Vagina (tissue), 2 donors: Measurements from ENCODE around the gene UTP18. TPM values are rescaled to one million over a fixed set of nuclear protein-coding genes. Genes with fewer than 3 reads are reported as not detected.
"Not testable (repeated sequence)": the region's sequence is repeated elsewhere in the genome, so short reads cannot be mapped to it uniquely, and the experiment has no call there.

Experiments
- DNase-seq, 2 donors: peaks; one replicate each; pipeline ENCODE4 v3.0.0-alpha.2; 2017; ENCODE audit errors: extremely low spot score in 2 of 2
- H3K27ac ChIP-seq: fragments of 200-600 bp; sonication (generic); one replicate; pipeline ENCODE4 v1.5.1; 2019
- H3K27me3 ChIP-seq: fragments of 200-600 bp; sonication (generic); one replicate; pipeline ENCODE4 v1.5.1; 2019
- H3K36me3 ChIP-seq, 2 donors: fragments of 200-600 bp; sonication (generic); one replicate each; pipeline ENCODE4 v1.5.1; 2017 to 2019
- H3K4me1 ChIP-seq: fragments of 200-600 bp; sonication (generic); one replicate; pipeline ENCODE4 v1.5.1; 2019
- H3K4me3 ChIP-seq, 2 donors: fragments of 200-600 bp; sonication (generic); 1 replicate in 1 of 2; 2 replicates in 1 of 2; pipeline ENCODE4 v1.5.1; 2016 to 2019
- H3K9me3 ChIP-seq: fragments of 200-600 bp; sonication (generic); one replicate; pipeline ENCODE4 v1.5.1; 2019
- CTCF ChIP-seq, 3 experiments: fragments of 450-650 bp in 2 of 3; fragments of 200-600 bp in 1 of 3; sonication (generic) in 1 of 3; IDR thresholded peaks; one replicate each; pipeline ENCODE4 v1.5.1; 2017 to 2019; ENCODE audit warnings: antibody characterized with exemption in 3 of 3, mild to moderate bottlenecking in 2 of 3, moderate library complexity in 2 of 3
- POLR2A ChIP-seq, 2 donors: fragments of 450-650 bp; IDR thresholded peaks; one replicate each; pipeline ENCODE4 v1.6.1; 2017; ENCODE audit warnings: antibody characterized with exemption in 2 of 2, mild to moderate bottlenecking in 2 of 2, moderate library complexity in 2 of 2
- POLR2AphosphoS5 ChIP-seq, 2 donors: sonication (generic); formaldehyde crosslinking; IDR thresholded peaks; one replicate each; pipeline ENCODE4 v1.9.0; 2017; ENCODE audit warnings: antibody characterized with exemption in 2 of 2, mild to moderate bottlenecking in 2 of 2, low read depth in 1 of 2; ENCODE audit not compliant: insufficient read depth in 1 of 2
- intact Hi-C: fragments of 100-400 bp; cut with DNase I; formaldehyde crosslinking; loops from one replicate; pipeline ENCODE4 v1.15.1; 2023
- total RNA-seq: library from RNA; depleted of rRNA; stranded (reverse); fragments of >200 nt; gene quantifications from one replicate; pipeline ENCODE4 v1.2.3, GENCODE V29; 2016

Gene UTP18
- total RNA-seq, 1 donor from 2014 or later: 25.3 TPM

- H3K4me3 ChIP-seq: no peak overlapping the region
- DNase-seq: no peak
- H3K9me3 ChIP-seq: no peaks in the 10 kb centered on the region
- no peak overlapping the region for H3K27ac ChIP-seq
- H3K4me1 ChIP-seq: no peaks in the 10 kb centered on the region
- H3K36me3 ChIP-seq: no peaks in the 10 kb centered on the region
- TF ChIP-seq POLR2AphosphoS5 (IDR thresholded peaks at IDR 0.05; ENCODE audit: insufficient read depth in 1 of 2, low read depth in 1 of 2) (no peak), CTCF (IDR thresholded peaks at IDR 0.05) (no peak)
- intact Hi-C loops: no loop called here
- H3K27me3 ChIP-seq: no peaks in the 10 kb centered on the region
Observed at GRCh38 chr17:51319186-51319585, 58.8 kb downstream of the UTP18 start.

DNA sequence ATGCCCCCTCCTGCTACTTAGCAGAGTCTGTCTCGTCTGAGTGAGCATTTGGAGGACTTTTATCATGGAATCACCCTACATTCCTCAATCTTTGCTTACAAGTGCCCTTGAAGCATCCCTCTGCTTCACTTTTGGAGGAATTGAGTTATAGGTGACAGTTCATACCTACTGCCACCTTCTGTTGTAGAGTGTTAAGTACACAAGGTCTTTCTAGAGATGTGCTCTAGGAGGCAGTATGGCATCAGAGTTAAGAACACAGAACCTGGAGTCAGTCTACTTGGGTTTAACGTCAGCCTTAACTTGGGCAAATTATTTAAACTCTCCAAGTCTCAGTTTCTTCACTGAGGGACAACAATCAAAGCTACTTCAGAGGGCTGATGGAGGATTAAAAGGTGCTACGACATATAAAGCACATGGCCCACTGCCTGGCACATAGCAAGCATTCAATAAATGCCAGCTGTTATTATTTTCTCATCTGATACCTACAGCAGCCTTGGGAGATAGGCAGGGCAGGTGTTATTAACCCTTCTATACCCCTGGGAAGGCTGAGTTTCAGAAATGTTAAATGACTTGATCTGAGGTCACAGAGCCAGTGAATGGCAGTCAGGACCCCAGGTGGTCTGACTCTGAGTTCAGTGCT, 62.2 kb downstream of the UTP18 start:
- Histone ChIP-seq H3K4me1 (no peaks in the 10 kb centered on the region), H3K36me3 (no peaks in the 10 kb centered on the region)
- DNase-seq: no peak

GRCh38 chr17:51325471-51325870, 65.1 kb downstream of the UTP18 start:
- TF ChIP-seq POLR2AphosphoS5 (IDR thresholded peaks at IDR 0.05; ENCODE audit: insufficient read depth in 1 of 2, low read depth in 1 of 2) (no peak), CTCF (IDR thresholded peaks at IDR 0.05) (no peak), POLR2A (IDR thresholded peaks at IDR 0.05) (no peak)
- no peaks in the 10 kb centered on the region for H3K4me1 ChIP-seq

More for the DNA sequence above, 62.2 kb downstream of the UTP18 start:
- Histone ChIP-seq H3K27ac (no peak overlapping the region), H3K27me3 (no peaks in the 10 kb centered on the region), H3K9me3 (no peaks in the 10 kb centered on the region), H3K4me3 (no peak overlapping the region)
- intact Hi-C loops: no loop called here
- TF ChIP-seq POLR2A (IDR thresholded peaks at IDR 0.05): no peak
- TF ChIP-seq POLR2AphosphoS5 (IDR thresholded peaks at IDR 0.05; ENCODE audit: insufficient read depth in 1 of 2, low read depth in 1 of 2): no peak
- no peak for TF ChIP-seq CTCF (IDR thresholded peaks at IDR 0.05)

DNA sequence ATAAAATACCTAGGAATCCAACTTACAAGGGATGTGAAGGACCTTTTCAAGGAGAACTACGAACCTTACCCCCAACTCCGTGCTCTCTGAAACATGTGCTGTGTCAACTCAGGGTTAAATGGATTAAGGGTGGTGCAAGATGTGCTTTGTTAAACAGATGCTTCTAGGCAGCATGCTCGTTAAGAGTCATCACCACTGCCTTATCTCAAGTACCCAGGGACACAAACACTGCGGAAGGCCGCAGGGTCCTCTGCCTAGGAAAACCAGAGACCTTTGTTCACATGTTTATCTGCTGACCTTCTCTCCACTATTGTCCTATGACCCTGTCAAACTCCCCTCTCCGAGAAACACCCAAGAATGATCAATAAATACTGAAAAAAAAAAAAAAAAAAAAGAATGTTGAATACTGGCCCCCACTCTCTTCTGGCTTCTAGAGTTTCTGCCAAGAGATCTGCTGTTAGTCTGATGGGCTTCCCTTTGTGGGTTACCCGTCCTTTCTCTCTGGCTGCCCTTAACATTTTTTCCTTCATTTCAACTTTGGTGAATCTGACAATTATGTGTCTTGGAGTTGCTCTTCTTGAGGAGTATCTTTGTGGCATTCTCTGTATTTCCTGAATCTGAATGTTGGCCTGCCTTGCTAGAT, 70.6 kb downstream of the UTP18 start:
- H3K36me3 ChIP-seq, H3K27me3 ChIP-seq, H3K9me3 ChIP-seq, H3K4me3 ChIP-seq, intact Hi-C loops, DNase-seq, H3K4me1 ChIP-seq, H3K27ac ChIP-seq: not testable (repeated sequence)

More at GRCh38 chr17:51325471-51325870, 65.1 kb downstream of the UTP18 start:
- Histone ChIP-seq H3K27ac (no peak overlapping the region), H3K9me3 (no peaks in the 10 kb centered on the region), H3K36me3 (no peaks in the 10 kb centered on the region), H3K4me3 (no peak overlapping the region), H3K27me3 (no peaks in the 10 kb centered on the region)
- intact Hi-C loops: no loop called here
- DNase-seq: no peak

- no peaks in the 10 kb centered on the region for H3K36me3 ChIP-seq
- no peak overlapping the region for H3K27ac ChIP-seq
- H3K9me3 ChIP-seq: no peaks in the 10 kb centered on the region
- no peak for DNase-seq
- intact Hi-C loops: no loop called here
- TF ChIP-seq POLR2A (IDR thresholded peaks at IDR 0.05): no peak
- TF ChIP-seq POLR2AphosphoS5 (IDR thresholded peaks at IDR 0.05; ENCODE audit: insufficient read depth in 1 of 2, low read depth in 1 of 2): no peak
- TF ChIP-seq CTCF (IDR thresholded peaks at IDR 0.05): no peak
- no peaks in the 10 kb centered on the region for H3K27me3 ChIP-seq
- H3K4me3 ChIP-seq: no peak overlapping the region
- H3K4me1 ChIP-seq: no peaks in the 10 kb centered on the region
Observed at GRCh38 chr17:51335006-51335590, 74.8 kb downstream of the UTP18 start.
